GM12801 (cell line): ENCODE data around the gene DPP9.

Experiments
- TF ChIP-seq, protein P1 (sequence below): IDR thresholded peaks from one replicate; pipeline ENCODE4 v1.5.1; 2011; ENCODE audit warnings: control low read depth; ENCODE audit not compliant: insufficient read length; ENCODE audit errors: extremely low read depth

Gene DPP9

DNA sequence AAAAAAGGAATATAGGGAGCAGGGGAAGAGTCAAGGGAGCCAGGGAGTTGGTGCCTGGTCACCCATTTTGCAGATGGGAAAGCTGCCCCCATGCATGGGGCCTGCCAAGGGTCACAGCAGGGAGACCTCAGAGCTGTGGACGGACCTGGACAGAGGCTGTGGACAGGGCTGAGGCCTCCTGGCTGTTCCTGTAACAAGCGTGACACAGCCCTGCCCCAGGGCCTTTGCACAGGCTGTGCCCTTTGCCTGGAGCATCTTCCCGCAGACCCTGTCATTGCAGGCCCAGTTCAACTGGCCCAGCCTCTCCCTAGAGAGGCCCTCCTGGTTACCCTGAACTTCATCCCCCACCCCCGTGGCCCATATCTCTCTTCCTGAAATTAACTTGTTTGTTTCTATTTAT lies 77.9 kb downstream of the DPP9 start:
- TF ChIP-seq, protein P1, sequence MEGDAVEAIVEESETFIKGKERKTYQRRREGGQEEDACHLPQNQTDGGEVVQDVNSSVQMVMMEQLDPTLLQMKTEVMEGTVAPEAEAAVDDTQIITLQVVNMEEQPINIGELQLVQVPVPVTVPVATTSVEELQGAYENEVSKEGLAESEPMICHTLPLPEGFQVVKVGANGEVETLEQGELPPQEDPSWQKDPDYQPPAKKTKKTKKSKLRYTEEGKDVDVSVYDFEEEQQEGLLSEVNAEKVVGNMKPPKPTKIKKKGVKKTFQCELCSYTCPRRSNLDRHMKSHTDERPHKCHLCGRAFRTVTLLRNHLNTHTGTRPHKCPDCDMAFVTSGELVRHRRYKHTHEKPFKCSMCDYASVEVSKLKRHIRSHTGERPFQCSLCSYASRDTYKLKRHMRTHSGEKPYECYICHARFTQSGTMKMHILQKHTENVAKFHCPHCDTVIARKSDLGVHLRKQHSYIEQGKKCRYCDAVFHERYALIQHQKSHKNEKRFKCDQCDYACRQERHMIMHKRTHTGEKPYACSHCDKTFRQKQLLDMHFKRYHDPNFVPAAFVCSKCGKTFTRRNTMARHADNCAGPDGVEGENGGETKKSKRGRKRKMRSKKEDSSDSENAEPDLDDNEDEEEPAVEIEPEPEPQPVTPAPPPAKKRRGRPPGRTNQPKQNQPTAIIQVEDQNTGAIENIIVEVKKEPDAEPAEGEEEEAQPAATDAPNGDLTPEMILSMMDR, result no peak

DNA sequence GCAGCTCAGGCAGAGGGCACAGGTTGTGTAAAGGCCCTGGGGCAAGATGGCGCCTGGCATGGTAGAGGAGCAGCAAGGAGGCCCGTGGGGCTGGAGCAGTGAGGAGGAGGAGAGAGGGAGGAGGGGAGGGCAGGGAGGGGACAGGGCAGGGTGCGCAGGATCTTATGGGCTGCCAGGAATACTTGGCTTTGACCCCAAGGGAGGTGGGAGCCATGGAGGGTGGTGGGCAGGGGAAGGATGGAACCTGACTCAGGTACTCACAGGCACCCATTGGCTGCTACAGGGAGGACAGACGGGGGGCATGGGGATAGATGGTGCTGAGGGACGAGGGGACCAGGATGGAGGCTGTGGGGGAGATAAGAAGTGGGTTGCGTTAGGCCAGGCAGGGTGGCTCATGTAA lies 81.0 kb downstream of the DPP9 start:
- TF ChIP-seq, protein P1, result no peak

DNA sequence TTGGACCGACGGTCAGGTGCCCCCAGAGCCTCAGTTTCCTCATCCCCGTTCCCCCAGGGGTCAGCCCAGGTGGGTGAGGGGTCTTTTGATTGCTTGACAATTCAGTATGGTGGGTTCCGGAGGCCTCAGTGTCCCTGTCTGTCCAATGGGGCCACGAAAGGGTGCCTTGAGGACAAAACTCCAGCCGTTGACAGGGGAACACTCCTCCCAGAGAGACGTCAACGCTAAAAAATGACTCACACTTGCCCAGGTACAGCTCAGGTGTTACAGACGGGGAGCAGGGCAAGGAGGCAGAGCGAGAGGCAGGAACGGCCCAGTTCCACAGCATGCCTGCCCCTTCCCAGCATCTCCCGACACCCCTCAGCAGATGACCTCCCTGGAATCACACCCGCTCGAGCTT lies 82.5 kb downstream of the DPP9 start:
- TF ChIP-seq, protein P1, result no peak

DNA sequence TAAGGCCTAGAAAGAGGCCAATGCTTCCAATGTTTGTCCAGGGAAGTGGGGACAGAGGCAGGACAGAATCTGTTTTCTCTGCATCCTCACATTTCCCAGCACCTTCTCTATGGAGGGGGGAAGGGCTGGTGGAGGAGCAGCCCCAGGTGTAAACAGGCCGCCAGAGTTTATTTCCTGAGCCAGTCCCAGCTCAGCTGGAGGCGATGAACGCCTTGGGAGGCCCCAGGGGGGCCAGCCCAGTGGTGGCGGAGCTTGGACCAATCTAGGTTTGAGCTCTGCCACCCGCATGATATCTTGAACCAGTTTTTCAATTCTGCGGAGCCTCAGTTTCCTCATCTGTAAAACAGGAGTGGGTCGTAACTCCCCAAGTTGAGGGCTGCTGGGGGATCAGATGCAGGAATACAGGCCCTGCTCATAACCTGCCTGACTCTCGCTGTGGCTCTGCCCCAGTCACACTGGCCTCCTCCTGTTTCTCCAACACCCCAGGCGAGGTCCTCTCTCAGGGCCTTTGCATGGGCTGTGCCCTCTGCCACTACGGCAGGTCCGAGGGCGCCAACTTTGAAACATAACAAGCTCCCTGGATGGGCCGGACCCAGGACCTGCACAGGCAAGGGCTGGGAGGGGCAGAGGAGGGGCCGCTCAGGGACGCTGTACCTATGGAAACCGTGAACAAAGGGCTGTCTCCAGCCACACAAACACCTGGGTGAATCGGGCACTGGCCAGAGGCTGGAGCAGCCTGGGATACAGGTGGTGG lies 83.2 kb downstream of the DPP9 start:
- TF ChIP-seq, protein P1, result no peak

DNA sequence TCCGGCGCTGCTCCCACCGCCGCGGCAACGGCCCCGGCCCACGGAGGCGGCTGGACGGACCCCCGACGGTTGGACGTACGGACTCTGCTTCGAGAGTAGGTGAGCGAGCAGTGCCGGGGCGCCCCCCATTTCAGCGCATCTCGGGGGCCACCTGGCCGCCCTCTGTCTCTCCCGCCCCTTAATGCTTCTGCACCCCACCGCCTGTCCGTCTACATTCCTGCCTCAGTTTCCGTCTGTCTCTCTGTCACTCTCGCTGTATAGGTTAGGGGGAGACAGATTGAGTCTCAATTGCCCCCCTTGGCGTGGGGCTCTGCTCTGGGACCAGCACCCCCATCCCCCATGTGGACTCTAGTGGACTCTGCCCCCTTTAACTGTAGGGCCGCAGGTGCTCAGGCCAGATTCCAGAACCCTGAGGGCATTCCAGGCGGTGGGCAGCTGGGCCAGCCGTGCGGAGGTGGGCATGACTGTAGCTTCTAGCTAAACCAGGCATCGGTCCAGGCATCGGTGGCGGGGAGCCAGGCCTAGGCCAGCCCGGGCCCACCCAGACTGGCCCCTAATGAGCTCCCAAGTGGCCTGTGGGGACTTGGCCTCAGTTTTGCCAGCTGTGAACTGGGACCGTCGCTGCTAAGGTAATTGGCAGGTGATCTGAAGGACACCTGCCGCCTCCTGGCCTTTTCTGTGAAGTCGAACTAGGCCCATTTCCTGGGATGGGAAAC lies 84.0 kb downstream of the DPP9 start:
- TF ChIP-seq, protein P1, result no peak

DNA sequence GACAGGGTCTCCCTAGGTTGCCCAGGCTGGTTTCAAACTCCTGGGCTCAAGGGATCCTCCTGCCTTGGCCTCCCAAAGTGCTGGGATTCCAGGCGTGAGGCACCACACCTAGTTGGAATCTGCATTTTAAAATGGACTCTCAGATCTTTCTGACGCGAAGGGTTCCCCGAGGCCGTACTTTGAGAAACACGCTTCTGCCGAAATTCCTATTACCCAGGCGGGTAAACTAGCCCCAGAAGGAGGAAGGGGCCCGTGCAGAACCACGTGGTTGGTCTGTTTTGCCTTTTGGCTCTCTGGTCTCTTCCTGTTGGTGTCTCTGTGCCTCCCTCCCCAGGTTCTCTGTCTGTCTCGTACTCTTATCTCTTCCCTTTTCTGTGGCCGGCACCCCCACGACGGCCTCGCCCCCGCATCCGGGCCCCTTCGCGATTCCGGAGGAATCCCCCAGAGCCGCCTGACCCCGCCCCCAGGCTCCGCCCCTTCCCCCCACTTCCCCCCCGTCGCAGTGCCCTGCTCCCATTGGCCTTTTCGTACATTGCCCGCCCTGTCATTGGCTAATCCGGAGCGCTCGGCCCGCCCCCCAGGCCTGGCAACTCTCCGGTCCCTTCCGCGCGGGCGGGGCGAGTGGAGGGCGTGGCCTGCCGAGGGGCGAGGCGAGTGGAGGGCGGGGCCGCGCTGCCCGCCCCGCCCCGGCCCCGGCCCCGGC lies 84.7 kb downstream of the DPP9 start, which contains the start of gene TNFAIP8L1:
TSS of gene TNFAIP8L1 (plus strand) at position 689 of the 703 bp plus-strand sequence. CDS start 12,354 bp downstream, outside the sequence.
- TF ChIP-seq, protein P1, result no peak

DNA sequence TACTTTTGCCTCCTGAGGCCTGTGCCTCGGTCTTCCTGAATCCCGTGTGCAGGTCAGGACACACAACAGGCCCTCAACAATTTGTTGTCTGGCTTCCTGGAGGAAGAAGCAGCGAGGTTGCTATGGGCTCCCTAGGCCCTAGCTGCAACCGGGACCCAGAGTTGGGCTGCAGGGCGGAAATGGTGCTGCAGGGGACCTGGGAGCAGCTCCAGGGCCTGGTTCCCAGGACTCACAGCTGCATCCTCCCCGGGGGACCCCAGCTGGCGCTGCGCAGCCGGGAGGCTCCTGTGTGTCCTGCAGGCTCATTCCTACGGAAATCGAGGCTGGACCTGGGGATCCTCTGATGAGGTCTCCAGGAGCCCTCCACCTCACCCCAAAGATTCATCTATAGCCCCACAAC lies 85.3 kb downstream of the DPP9 start:
- TF ChIP-seq, protein P1, result no peak
